ENCODE data around the gene C1QL1.

DNA sequence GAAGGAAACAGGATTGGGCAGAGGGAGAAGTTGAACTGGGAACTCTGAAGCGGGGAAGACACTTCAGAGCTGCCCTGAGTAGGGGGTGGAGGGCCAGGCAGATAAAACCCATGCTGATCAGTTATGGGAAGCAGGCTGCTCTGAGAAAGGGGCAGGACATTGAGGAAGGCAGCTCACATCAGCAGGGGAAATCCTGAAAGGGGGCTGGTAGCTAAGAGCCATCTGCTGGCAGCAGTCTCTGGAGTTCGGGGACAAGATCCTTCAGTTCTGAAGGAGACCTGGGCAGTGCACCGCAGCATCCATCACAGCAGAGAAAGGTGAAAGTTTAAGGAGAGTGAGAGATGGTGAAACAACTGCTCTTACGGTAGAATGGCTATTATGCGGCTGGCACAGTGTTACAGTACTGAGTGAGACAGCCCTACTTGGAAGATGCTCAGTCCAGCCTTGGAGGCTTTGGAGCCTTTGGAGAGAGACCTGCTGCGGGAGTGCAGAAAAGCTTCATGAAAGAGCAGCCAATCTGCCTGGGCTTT lies 15.1 kb downstream of the C1QL1 start:
- no peak for TF ChIP-seq EZH2phosphoT487 (IDR thresholded peaks at IDR 0.05; ENCODE audit: borderline replicate concordance, low read length)
- TF ChIP-seq, protein P1, sequence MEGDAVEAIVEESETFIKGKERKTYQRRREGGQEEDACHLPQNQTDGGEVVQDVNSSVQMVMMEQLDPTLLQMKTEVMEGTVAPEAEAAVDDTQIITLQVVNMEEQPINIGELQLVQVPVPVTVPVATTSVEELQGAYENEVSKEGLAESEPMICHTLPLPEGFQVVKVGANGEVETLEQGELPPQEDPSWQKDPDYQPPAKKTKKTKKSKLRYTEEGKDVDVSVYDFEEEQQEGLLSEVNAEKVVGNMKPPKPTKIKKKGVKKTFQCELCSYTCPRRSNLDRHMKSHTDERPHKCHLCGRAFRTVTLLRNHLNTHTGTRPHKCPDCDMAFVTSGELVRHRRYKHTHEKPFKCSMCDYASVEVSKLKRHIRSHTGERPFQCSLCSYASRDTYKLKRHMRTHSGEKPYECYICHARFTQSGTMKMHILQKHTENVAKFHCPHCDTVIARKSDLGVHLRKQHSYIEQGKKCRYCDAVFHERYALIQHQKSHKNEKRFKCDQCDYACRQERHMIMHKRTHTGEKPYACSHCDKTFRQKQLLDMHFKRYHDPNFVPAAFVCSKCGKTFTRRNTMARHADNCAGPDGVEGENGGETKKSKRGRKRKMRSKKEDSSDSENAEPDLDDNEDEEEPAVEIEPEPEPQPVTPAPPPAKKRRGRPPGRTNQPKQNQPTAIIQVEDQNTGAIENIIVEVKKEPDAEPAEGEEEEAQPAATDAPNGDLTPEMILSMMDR (IDR thresholded peaks at IDR 0.05; ENCODE audit: low read depth, low read length, poor library complexity, severe bottlenecking), result no peak

All from DOHH2 (cell line).